Activated CD8-positive, alpha-beta memory T cell treated with anti-CD3 and anti-CD28 coated beads, Interleukin-2, amount 50 U/mL, for 24 hours (primary cell): Measurements from ENCODE around the gene TMCO5A.
"Not testable (repeated sequence)": the region's sequence is repeated elsewhere in the genome, so short reads cannot be mapped to it uniquely, and the experiment has no call there.

ENCODE experiments used
- DNase-seq: peaks from one replicate; pipeline ENCODE4 v3.0.0-alpha.2; 2020; ENCODE audit errors: extremely low read depth

The TMCO5A gene

GRCh38 chr15:37934340-37934739 is at the start of gene TMCO5A:
Gene TMCO5A, plus strand, starts transcription at chr15:37934640. Its CDS starts 1,684 bp downstream, at chr15:37936324.
- DNase-seq = no peak

GRCh38 chr15:37885651-37886050 is 48.8 kb upstream of the TMCO5A start:
- DNase-seq = no peak

GRCh38 chr15:37888356-37888755 is 46.1 kb upstream of the TMCO5A start:
- no peak for DNase-seq

GRCh38 chr15:37891766-37892368 is 42.6 kb upstream of the TMCO5A start:
- no peak for DNase-seq

GRCh38 chr15:37893309-37893708 is 41.1 kb upstream of the TMCO5A start:
- DNase-seq = no peak

GRCh38 chr15:37898362-37898761 is 36.1 kb upstream of the TMCO5A start:
- DNase-seq = no peak

- no peak for DNase-seq
Measured at GRCh38 chr15:37900326-37901221, 33.9 kb upstream of the TMCO5A start.

- no peak for DNase-seq
Measured at GRCh38 chr15:37902126-37902525, 32.3 kb upstream of the TMCO5A start.

- DNase-seq = no peak
Measured at GRCh38 chr15:37903919-37904625, 30.4 kb upstream of the TMCO5A start.

- DNase-seq = no peak
Measured at GRCh38 chr15:37907136-37907535, 27.3 kb upstream of the TMCO5A start.

GRCh38 chr15:37921527-37922385 is 12.7 kb upstream of the TMCO5A start:
- DNase-seq = no peak

- DNase-seq = no peak
Measured at GRCh38 chr15:37926136-37926535, 8.3 kb upstream of the TMCO5A start.

GRCh38 chr15:37929238-37929637 is 5.2 kb upstream of the TMCO5A start:
- no peak for DNase-seq

GRCh38 chr15:37931321-37931720 is 3.1 kb upstream of the TMCO5A start:
- DNase-seq = no peak

- no peak for DNase-seq
Measured at GRCh38 chr15:37931868-37932267, 2.6 kb upstream of the TMCO5A start.

GRCh38 chr15:37932549-37932948 is 1.9 kb upstream of the TMCO5A start:
- no peak for DNase-seq

GRCh38 chr15:37933666-37934065 is 774 bp upstream of the TMCO5A start:
- DNase-seq = no peak

- DNase-seq = no peak
Measured at GRCh38 chr15:37940876-37941275, 6.4 kb downstream of the TMCO5A start.

- no peak for DNase-seq
Measured at GRCh38 chr15:37941779-37942178, 7.3 kb downstream of the TMCO5A start.

GRCh38 chr15:37951999-37952398 is 17.6 kb downstream of the TMCO5A start:
- no peak for DNase-seq

GRCh38 chr15:37960742-37961141 is 26.3 kb downstream of the TMCO5A start:
- DNase-seq = not testable (repeated sequence)

GRCh38 chr15:37967788-37968187 is 33.3 kb downstream of the TMCO5A start:
- no peak for DNase-seq
